HG03103 (cell line): ENCODE data around the gene BTLA.
"Not testable (repeated sequence)": the region's sequence is repeated elsewhere in the genome, so short reads cannot be mapped to it uniquely, and the experiment has no call there.

ENCODE experiments used
- ATAC-seq: cut with Tn5 transposase; IDR thresholded peaks from one replicate; pipeline ENCODE4 v1.9.1; 2021; ENCODE audit warnings: low read depth; ENCODE audit not compliant: unreplicated experiment

BTLA gene

DNA sequence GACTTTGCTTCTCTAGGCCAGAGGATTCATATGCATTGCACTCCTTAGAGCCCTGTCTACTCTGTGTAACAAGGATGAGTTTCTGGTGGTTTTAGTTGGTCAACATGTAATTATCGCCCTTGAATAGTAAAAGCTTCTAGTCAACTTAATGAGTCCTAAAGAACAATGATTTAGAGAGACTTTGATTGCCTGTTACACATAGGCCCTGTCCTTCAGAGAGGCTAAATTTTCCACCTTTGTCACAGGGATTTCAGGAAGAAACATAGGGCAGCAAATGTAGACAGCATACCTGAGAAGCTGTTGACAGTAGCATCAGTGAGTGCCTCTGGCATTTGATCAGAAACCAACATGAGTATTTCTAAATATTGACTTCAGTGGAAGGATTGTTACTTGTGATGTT lies 7.1 kb downstream of the BTLA start:
- no peak for ATAC-seq

DNA sequence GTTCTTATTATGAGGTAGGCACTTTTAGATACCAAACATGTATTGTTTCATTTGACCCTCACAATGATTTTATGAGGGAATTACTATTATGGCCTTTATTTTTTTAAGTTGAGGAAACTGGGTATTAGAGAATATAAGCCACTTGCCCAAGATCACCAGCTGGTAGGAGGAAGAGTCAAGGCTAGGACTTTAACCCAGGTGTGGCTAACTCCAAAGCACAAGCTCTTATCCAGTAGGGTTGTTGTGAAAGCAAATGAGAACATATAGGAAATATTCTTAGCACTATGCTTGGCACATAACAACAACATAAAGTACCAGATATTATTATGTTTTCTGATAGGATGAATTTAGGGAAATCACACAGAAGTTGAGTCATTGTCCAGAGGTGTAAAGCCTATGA lies 7.9 kb downstream of the BTLA start:
- ATAC-seq, result no peak

DNA sequence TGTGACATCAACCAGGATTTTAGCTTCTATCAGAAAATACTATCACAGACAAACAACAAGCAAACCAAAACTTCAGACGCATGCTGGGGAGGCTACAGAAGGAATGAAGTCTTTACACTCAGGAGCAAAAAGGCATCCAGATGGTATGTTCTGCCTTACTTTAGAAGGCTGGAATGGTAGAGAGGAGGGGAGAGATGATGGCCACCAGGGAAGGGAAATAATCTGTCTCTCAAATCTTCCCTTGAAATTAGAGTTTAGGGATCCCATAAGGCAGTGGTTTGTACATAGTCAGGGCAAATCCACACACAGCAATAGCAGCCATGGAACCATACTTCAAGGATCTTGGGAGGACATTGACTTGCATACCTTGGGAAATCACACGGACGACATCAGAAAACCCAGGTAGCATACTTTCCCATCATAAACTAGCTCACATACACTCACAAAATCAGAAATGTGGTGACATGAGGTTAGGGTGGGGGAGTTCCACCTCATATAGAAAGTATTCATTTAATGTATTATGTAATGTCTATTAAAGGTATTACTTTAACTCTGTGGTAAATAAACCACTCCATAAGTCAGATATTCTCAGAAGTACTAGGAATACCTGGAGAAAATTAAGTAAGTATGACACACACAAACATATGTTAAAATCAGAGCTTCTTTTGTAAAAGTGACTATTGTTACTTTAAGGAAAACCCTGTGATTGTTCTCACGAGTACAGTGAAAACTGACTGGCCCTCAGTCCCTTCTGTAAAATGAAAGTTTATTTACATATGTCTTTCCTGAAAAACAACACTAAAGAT lies 9.4 kb downstream of the BTLA start:
- peak; percentile 51 for ATAC-seq

DNA sequence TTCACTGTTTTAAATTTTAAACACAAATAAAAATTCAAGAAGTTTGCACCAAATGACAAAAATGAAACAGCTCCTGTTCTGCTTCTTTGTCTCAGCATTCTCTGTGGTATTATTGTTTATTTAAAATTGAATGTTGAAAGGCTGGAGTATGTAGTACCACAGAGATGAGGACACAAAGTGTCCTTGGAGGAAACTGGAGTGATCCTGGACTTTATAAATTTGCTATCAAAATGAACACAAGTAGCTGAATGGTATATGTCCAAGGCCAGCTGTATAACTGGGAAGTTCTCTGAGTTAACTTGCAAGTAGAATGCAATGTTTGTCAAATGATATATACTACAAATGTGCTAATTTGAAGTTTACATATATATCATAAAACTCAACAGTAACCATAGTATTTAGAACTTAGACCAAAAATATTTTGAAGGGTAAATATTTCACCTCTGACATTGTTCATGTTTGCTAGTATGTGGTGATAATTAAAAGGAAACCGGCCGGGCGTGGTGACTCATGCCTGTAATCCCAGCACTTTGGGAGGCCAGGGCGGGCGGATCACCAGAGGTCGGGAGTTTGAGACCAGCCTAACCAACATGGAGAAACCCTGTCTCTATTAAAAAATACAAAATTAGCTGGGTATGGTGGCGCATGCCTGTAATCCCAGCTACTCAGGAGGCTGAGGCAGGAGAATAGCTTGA lies 12.3 kb downstream of the BTLA start:
- no peak for ATAC-seq

DNA sequence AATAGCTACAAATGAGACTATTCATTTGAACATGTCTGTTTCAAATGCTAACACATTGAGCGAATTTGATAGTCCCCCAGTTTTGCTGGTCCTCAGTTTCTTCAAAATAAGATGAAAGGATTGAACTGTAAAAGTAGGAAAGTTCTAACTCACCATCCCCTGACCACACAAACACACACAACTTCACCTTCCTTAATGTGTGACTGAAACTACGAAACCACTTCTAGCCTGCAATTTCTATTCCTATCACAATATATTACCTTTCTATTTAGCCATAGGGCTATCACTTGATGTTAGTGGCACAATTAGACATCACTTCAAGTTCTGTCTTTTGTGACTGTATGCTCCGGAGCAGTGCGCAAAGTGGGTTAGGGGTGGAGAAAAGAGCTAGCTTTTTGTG lies 14.9 kb downstream of the BTLA start:
- no peak for ATAC-seq

DNA sequence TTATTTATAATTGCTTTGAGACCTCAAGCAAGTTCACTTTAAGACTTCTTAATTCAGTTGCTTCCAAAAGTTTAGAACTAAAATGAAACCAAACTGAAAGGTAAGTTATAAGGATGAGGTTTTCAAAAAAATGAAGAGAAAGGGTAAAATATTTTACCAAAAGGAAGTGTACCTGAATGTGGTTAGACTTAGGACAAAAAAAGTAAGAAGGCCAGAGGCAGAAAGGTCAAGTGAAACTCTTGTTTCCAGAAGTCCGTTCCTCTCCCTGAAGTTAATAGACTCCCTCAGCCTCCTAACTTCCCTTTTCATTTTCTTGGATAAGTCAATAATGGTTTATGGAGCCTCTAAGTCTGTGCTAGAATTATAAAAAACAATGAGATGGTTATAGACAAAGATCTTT lies 16.6 kb downstream of the BTLA start:
- no peak for ATAC-seq

DNA sequence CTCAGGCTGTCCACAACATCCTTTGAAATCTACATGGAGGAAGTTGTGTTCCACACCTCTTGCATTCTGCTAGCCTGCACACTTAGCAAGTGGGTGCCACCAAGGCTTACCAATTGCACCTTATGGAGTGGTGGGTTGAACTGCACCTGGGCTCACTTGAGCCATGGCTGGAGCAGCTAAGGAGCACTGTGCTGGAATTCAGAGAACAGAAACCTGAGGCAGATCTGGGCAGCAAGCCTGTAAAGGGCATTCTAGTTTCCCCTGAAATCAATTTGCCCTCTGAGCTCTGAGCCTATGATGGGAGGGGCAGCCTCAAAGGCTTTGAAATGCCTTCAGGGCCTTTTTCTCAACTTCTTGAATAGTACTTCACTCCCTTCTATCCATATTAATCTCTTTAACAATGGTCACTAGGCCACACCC lies 18.0 kb downstream of the BTLA start:
- ATAC-seq, result no peak

DNA sequence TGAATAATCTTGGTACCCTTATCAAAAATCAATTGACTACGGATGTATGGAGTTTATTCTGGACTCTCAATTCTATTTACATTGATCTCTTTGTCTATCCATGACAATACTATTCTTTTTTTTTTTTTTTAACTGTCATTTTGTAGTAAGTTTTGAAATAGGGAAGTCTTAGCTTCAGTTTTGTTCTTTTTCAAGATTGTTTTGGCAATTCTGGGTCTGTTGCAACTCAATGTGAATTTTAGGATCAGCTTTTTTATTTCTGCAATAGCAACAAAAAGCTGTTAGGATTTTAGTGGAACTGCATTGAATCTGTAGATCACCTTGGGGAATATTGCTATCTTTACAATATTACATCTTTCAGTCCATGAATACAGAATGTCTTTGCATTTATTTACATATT lies 21.4 kb downstream of the BTLA start:
- no peak for ATAC-seq

DNA sequence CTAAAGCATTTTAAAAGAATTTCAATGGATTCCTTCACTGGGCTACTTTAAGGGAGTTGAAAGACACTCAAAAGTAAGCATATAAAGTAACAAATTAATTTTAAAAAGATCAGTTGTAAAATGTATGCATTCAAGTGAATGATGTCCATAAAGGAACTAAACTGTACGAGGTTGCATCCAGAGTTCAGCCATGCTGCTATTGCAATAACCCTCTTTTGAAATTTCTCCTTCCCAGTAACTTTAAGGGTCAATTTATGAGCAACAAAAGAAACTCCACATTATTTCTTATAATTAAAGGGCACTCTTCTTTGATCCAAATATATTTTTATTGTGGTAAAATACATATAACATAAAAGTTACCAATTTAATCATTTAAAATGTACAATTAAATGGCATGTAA lies 22.9 kb downstream of the BTLA start:
- no peak for ATAC-seq

DNA sequence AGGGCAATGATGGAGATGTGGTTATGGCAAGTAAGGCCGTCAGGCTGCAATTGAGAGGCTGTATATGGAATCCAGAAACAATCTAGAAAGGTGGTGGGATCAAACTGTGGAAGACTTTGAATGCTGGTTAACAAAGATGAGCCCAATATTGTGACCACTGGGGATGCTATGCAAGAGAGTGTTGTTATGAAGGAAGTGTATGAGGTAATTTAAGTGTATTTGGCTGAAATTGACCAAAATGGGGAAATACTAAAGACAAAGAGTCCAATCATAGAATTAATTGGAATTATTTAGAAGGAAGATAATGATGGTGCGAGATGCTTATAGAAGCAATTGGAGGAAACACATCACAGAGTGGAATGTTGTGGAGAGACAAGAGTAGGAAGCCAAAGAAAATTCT lies 24.5 kb downstream of the BTLA start:
- no peak for ATAC-seq

DNA sequence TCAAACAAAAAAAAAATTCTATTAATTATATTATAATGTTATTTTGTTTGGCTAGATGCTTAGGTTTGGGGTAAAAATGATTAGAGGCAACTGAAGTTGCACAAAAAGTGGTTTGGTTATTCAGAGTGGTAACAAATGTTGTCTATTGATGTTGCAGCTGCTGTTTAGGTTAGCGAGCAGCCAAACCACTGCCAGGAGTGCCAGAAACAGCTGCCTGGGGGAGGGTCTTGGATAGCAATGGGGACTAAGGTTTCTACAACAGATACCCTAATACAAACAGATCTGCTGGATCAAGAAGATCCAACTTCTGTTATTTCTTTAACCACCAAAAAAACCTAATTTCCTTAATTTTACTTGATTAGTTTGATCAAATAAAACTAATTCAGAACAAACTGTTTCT lies 26.6 kb downstream of the BTLA start:
- no peak for ATAC-seq

DNA sequence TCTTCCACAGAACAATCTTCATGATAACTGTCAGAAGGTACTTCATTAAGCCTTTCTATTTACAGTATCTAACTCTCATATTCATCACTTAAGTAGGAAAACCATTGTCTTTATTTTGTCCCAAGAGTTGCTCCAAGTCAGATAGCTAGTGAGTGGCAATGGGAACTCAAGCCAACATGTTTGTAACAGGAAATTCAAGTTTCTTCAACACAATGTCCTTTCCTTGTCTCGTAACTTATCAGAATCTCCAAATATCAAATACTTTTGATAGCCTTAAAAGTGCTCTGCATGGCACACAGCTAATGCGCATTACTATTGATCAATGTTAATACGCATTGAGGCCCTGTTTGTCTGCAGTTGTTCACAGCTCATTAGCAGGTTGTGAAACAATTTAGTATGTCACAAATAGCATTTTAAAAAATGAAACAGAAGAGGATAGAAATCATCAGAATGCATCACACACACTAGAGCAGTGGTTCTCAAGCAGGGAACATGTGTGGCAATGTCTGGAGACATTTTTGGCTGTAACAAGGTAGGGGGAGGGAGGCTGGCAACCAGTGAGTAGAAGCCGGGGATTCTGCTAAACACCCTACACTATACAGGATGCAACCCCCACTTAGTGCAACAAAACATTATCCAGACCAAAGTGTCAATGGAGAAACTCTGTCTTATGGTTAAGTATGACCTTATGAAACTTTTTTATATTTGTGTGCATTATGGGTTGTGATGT lies 27.5 kb downstream of the BTLA start:
- ATAC-seq, result no peak

DNA sequence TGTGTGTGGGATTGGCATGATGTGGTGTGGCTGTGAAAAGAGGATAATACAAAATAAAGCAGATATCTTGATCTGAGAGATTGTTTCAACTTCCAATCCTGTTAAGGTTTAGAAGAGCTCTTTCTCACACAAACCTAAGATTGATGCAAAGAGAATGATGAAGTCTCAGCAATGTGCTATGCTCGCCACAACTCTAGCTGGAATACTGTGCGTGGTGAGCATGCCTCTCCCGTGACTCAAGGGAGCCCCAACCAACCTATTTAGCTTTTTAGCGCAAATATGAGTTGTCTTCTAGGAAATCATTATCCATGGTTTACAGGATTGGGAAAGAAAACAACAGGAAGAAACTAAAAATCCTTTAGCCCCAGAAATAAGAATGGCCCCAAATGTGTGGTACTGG lies 28.5 kb downstream of the BTLA start:
- ATAC-seq, result no peak

DNA sequence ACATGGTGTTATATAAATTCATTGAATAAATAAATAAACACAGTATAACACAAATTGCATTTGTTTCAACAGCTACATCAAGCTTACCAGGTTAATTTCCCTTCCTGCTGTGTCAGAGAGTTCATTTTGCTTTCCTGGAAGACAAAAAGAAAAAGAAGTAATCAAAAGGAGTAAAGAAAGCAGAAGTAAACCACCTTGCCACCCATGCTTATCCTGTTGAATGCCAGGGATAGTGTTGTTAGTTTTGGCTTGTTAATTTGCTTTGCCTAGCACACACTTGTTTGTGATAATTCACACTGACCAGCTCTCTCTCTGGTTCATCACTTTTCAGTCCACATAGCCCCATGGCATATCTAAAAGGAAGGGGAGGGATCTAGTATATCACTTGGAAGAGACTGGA lies 29.6 kb downstream of the BTLA start:
- ATAC-seq, result no peak

DNA sequence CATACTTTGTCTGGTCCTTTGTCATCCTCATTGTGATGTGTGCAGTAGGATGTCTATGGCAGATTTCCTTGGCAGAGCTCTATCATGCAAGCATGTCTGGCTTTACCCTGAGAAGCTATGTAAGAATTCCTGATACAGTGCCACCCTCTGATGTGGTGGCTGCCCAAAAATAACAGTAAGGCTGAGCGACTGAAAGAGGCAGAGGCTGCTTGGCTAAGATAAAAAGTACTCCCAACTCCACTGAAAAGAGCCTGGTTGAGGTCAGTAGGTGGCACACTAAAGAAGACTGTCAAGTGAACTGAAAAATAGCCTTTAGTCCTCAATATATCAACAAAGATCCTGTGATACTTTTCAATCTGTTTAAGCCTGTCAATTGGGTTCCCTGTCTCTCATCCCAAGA lies 31.7 kb downstream of the BTLA start:
- no peak for ATAC-seq

DNA sequence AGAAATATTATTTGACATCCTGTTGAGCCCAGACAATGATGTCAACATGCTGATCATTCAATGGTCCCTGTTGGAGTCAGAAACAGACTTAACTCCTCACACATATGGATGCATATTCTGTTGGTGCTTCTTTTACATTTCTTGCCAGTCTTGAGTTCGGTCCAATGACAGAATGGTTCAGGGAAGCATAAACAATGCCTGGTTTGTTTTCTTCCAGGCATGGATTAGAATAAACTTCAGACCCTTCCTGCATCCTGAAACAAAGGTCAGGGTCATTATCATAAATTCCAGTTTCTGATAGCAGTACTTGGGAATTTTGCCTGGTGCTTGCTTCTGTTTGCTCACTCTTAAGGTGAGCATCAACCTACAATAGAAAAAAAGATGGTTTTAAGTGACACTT lies 33.3 kb downstream of the BTLA start:
- no peak for ATAC-seq

DNA sequence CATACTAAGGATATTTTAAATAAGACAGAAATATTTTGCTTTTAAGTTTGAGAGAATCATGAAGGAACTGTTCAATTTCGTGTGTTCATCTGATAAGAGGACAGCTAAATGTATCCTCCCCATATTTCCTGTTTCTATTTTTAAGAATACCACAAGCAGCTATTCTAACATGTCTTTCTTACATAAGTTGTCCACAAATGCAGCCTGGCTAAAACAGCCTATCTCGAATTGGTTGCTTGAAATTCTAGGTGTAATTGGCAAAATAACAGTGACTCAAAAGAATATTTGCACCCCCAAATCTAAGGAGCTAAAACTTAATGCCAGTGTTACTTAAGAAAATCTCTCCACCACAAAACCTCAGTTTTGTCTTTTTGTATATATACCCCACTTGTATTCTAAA lies 35.0 kb downstream of the BTLA start:
- peak; percentile 44 for ATAC-seq

DNA sequence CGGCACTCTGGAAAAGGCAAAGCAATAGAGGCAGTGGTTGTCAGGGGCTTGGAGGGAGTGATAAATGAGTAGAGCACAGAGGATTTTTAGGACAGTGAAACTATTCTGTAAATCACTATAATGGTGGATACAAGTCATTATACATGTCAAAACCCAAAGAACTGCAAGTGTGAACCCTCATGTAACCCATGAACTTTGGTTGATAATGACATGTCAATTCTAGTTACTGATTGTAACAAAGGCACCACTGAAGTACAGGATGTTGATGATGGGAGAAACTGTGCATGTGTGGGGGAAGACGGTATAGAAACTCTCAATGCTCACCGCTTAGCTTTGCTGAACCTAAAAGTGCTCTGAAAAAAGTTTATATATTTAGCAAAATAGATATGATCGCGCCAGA lies 36.0 kb downstream of the BTLA start:
- ATAC-seq, result no peak

DNA sequence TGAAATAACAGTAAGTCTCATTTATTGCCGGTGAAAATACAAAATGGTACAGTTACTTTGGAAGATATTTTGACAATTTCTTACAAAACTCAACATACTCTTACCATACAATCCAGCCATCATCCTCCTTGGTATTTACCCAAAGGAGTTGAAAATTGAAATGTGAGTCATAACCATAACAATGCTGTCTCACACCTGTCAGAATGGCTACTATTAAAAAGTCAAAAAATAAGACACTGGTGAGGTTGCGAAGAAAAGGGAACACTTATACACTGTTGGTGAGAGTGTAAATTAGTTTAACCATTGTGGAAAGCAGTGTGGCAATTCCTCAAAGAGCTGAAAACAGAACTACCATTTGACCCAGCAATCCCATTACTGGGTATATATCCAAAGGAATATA lies 37.5 kb downstream of the BTLA start:
- ATAC-seq, result not testable (repeated sequence)

DNA sequence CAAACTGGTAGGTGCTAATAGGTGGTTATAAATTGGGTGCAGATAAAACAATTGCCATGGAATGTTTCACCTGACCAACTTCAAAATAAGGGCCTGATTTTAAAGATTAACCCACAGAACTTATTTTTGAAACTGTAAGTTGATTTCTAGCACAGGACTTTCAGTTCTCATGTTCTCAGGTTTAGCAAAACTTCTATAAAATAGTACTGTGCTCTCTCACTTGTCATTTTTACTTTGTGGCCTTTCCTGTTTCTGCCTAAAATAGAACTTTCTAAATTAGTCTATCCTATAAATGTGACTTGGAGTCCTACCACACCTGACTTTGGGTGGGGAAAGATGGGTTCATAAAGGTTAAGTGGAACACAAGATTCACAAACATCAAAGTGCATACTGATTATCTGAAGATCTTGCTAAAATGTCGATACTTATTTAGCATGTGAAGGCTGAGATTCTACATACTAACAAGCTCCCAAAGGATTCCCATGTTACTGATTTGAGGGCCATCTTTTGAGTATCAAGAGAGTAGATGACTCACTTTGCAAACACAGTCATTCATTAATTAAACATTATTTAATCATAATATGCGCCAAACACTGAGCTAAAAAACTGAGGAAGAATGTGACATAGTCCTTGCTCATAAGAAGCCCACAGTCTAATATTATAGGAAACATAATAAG lies 38.6 kb downstream of the BTLA start:
- no peak for ATAC-seq

DNA sequence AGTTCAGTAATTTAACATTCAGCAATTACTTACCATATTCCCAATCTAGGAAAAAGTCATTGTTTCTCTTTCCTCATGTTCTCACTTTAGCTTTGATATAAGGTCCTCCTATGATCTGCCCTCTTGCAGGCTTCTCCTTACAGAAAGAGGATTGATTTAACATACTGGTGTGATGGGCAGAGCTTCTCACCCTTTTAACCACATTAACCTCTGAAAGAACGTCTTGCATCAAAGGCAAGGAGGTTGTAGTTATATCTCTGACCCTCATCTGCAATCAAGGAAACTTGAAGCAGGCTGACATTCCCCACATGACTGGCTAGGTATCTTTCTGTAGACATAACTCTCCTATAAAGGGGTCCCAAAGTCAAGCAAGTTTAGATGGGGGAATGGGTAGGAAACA lies 39.5 kb downstream of the BTLA start:
- no peak for ATAC-seq
